Gastroesophageal sphincter (tissue), 3 donors: ENCODE results near the gene GUCD1.

ENCODE experiments used
- EP300 ChIP-seq: sonication (generic); formaldehyde crosslinking; IDR thresholded peaks from one replicate; pipeline ENCODE4 v1.6.1; 2017; ENCODE audit warnings: antibody characterized with exemption, mild to moderate bottlenecking
- POLR2A ChIP-seq, 2 donors: fragments of 450-650 bp; IDR thresholded peaks; one replicate each; pipeline ENCODE4 v1.6.1; 2017; ENCODE audit warnings: antibody characterized with exemption in 2 of 2, mild to moderate bottlenecking in 2 of 2, moderate library complexity in 1 of 2
- POLR2AphosphoS5 ChIP-seq: sonication (generic); formaldehyde crosslinking; IDR thresholded peaks from one replicate; pipeline ENCODE4 v1.6.1; 2017; ENCODE audit warnings: antibody characterized with exemption
- TF ChIP-seq, protein P1 (sequence below), 4 experiments: fragments of 200-600 bp in 2 of 4; fragments of 450-650 bp in 2 of 4; sonication (generic) in 1 of 4; IDR thresholded peaks; one replicate each; pipeline ENCODE4 v1.5.1; 2017 to 2019; ENCODE audit warnings: antibody characterized with exemption in 4 of 4, mild to moderate bottlenecking in 2 of 4, moderate library complexity in 2 of 4

DNA sequence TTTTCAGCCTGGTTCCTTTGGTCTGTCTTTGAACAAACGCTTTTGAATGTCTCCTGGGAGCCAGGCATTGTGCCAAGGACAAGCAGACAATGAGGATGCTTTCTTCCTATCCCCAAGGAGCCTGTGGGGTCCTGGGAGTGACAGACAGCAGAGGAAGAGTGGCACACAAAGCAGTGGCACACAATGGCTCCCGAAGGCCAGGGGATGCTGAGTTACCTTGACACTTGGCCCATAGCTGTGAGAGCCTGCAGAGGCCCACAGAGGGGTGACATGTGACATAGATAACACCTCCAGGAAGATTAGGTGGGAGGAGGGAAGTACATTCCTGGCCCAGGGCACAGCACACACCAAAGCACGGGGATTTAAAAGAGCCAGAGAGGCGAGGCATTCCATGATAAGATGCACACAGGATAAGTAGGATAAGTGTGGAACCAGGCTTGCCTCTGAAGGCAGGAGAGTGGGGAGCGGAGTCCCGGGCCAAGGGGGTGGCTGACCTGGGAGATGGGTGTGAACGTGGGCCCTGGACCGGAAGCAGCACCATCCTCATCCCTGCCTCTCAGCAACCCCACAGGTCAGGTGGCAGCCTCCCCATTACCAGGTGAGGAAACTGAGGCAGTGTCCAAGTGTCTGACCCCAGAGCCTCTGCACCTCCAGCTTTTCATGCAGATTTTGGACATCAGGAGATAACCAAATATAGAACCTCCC lies 53.5 kb downstream of the GUCD1 start:
- TF ChIP-seq, protein P1, sequence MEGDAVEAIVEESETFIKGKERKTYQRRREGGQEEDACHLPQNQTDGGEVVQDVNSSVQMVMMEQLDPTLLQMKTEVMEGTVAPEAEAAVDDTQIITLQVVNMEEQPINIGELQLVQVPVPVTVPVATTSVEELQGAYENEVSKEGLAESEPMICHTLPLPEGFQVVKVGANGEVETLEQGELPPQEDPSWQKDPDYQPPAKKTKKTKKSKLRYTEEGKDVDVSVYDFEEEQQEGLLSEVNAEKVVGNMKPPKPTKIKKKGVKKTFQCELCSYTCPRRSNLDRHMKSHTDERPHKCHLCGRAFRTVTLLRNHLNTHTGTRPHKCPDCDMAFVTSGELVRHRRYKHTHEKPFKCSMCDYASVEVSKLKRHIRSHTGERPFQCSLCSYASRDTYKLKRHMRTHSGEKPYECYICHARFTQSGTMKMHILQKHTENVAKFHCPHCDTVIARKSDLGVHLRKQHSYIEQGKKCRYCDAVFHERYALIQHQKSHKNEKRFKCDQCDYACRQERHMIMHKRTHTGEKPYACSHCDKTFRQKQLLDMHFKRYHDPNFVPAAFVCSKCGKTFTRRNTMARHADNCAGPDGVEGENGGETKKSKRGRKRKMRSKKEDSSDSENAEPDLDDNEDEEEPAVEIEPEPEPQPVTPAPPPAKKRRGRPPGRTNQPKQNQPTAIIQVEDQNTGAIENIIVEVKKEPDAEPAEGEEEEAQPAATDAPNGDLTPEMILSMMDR (IDR thresholded peaks at IDR 0.05) = no peak
- TF ChIP-seq POLR2A (IDR thresholded peaks at IDR 0.05) = no peak
- TF ChIP-seq EP300 = no peak
- no peak for TF ChIP-seq POLR2AphosphoS5
